H9 (cell line): Measurements from ENCODE around the gene KLHL12. TPM values are rescaled to one million over a fixed set of nuclear protein-coding genes. Genes with fewer than 3 reads are reported as not detected.

Source experiments
- DNase-seq: peaks from one replicate; pipeline ENCODE4 v3.0.0-alpha.2; 2017
- H2AFZ ChIP-seq: one replicate; pipeline ENCODE4 v1.6.1; 2013; ENCODE audit warnings: mild to moderate bottlenecking, low read length, control low read depth, moderate library complexity
- H2AK5ac ChIP-seq: 2 replicates; pipeline ENCODE4 v1.6.1; 2013; ENCODE audit warnings: low read length, control low read depth, mixed read lengths; ENCODE audit not compliant: insufficient read length
- H2BK120ac ChIP-seq: one replicate; pipeline ENCODE4 v1.6.1; 2013; ENCODE audit warnings: low read depth, mild to moderate bottlenecking, low read length, control low read depth, inconsistent platforms; ENCODE audit not compliant: poor library complexity, severe bottlenecking
- H2BK12ac ChIP-seq: 2 replicates; pipeline ENCODE4 v1.6.1; 2013; ENCODE audit warnings: low read length, control low read depth, mixed read lengths, low read depth; ENCODE audit not compliant: insufficient read length
- H2BK15ac ChIP-seq: 2 replicates; pipeline ENCODE4 v1.6.1; 2013; ENCODE audit warnings: low read depth, low read length, control low read depth
- H2BK20ac ChIP-seq: one replicate; pipeline ENCODE4 v1.6.1; 2013; ENCODE audit warnings: low read depth, mild to moderate bottlenecking, low read length, control low read depth, inconsistent platforms; ENCODE audit not compliant: poor library complexity, severe bottlenecking
- H2BK5ac ChIP-seq: 2 replicates; pipeline ENCODE4 v1.6.1; 2013; ENCODE audit warnings: low read length, control low read depth, mixed read lengths; ENCODE audit not compliant: insufficient read length
- H3K14ac ChIP-seq: 2 replicates; pipeline ENCODE4 v1.6.1; 2013; ENCODE audit warnings: low read length, control low read depth; ENCODE audit not compliant: insufficient read depth
- H3K18ac ChIP-seq: 2 replicates; pipeline ENCODE4 v1.6.1; 2013; ENCODE audit warnings: low read depth, mild to moderate bottlenecking, mixed read lengths, low read length, control low read depth; ENCODE audit not compliant: insufficient read length
- H3K23ac ChIP-seq: 2 replicates; pipeline ENCODE4 v1.6.1; 2013; ENCODE audit warnings: low read length, control low read depth, mixed read lengths, low read depth; ENCODE audit not compliant: insufficient read length
- H3K23me2 ChIP-seq: 2 replicates; pipeline ENCODE4 v1.6.1; 2013; ENCODE audit warnings: low read depth, mild to moderate bottlenecking, mixed read lengths, low read length, control low read depth; ENCODE audit not compliant: insufficient read length, poor library complexity, severe bottlenecking
- H3K27ac ChIP-seq: 2 replicates; pipeline ENCODE4 v1.5.1; 2013; ENCODE audit warnings: low read length, control low read depth, mixed read lengths, low read depth; ENCODE audit not compliant: insufficient read length
- H3K27me3 ChIP-seq: 2 replicates; pipeline ENCODE4 v1.6.1; 2013; ENCODE audit warnings: low read length, control low read depth, inconsistent platforms; ENCODE audit not compliant: insufficient read depth
- H3K4ac ChIP-seq: 2 replicates; pipeline ENCODE4 v1.6.1; 2013; ENCODE audit warnings: low read depth, mild to moderate bottlenecking, control low read depth, inconsistent platforms, low read length, moderate library complexity
- H3K4me1 ChIP-seq: 2 replicates; pipeline ENCODE4 v1.6.1; 2013; ENCODE audit warnings: low read length, control low read depth, inconsistent platforms; ENCODE audit not compliant: insufficient read depth
- H3K4me2 ChIP-seq: 2 replicates; pipeline ENCODE4 v1.6.1; 2013; ENCODE audit warnings: low read length, control low read depth, mixed read lengths; ENCODE audit not compliant: insufficient read length, insufficient read depth
- H3K56ac ChIP-seq: 2 replicates; pipeline ENCODE4 v1.6.1; 2013; ENCODE audit warnings: low read depth, mild to moderate bottlenecking, mixed read lengths, low read length, control low read depth; ENCODE audit not compliant: insufficient read length
- H3K79me1 ChIP-seq: 2 replicates; pipeline ENCODE4 v1.6.1; 2013; ENCODE audit warnings: low read depth, mild to moderate bottlenecking, moderate library complexity, low read length, control low read depth, inconsistent platforms; ENCODE audit not compliant: insufficient read depth, poor library complexity, severe bottlenecking
- H3K79me2 ChIP-seq: 2 replicates; pipeline ENCODE4 v1.6.1; 2013; ENCODE audit warnings: low read length, control low read depth, inconsistent platforms; ENCODE audit not compliant: insufficient read depth
- H3K9ac ChIP-seq: 2 replicates; pipeline ENCODE4 v1.6.1; 2013; ENCODE audit warnings: low read length, control low read depth, mixed read lengths; ENCODE audit not compliant: insufficient read length; ENCODE audit errors: extremely low read depth
- H3K9me3 ChIP-seq: one replicate; pipeline ENCODE4 v1.6.1; 2013; ENCODE audit warnings: low read depth, low read length, inconsistent platforms; ENCODE audit not compliant: control insufficient read depth
- H3T11ph ChIP-seq: one replicate; pipeline ENCODE4 v1.6.1; 2013; ENCODE audit warnings: mild to moderate bottlenecking, low read length, control low read depth, inconsistent platforms
- H4K20me1 ChIP-seq: one replicate; pipeline ENCODE4 v1.6.1; 2013; ENCODE audit not compliant: control insufficient read depth, insufficient read length, insufficient read depth
- H4K5ac ChIP-seq: 2 replicates; pipeline ENCODE4 v1.6.1; 2013; ENCODE audit warnings: low read depth, mild to moderate bottlenecking, mixed read lengths, low read length, control low read depth; ENCODE audit not compliant: insufficient read length
- H4K8ac ChIP-seq: replicated peaks from 2 replicates; pipeline ENCODE4 v1.6.1; 2013; ENCODE audit warnings: low read length, control low read depth, mixed read lengths, low read depth; ENCODE audit not compliant: insufficient read length
- H4K91ac ChIP-seq: 2 replicates; pipeline ENCODE4 v1.6.1; 2013; ENCODE audit warnings: low read depth, mild to moderate bottlenecking, moderate library complexity, mixed read lengths, low read length, control low read depth; ENCODE audit not compliant: insufficient read length
- H3K27ac Mint-ChIP-seq, 3 experiments: 2 replicates in 2 of 3; 3 replicates in 1 of 3; pipeline ENCODE4 v1.8.0; 2020 to 2021; ENCODE audit warnings: mixed read lengths in 3 of 3, mild to moderate bottlenecking in 1 of 3, moderate library complexity in 1 of 3
- H3K27me3 Mint-ChIP-seq: 2 replicates; pipeline ENCODE4 v1.8.0; 2021; ENCODE audit warnings: low read depth, mild to moderate bottlenecking, moderate library complexity, mixed read lengths
- H3K36me3 Mint-ChIP-seq, 3 experiments: 2 replicates in 2 of 3; 3 replicates in 1 of 3; pipeline ENCODE4 v1.8.0; 2020 to 2021; ENCODE audit warnings: low read depth in 3 of 3, mixed read lengths in 3 of 3; ENCODE audit not compliant: insufficient read depth in 1 of 3
- H3K4me1 Mint-ChIP-seq, 2 experiments: 2 replicates each; pipeline ENCODE4 v1.8.0; 2020; ENCODE audit warnings: mixed read lengths in 2 of 2
- H3K4me3 Mint-ChIP-seq, 2 experiments: 2 replicates in 1 of 2; 3 replicates in 1 of 2; pipeline ENCODE4 v1.8.0; 2020 to 2021; ENCODE audit warnings: mild to moderate bottlenecking in 2 of 2, mixed read lengths in 2 of 2, moderate library complexity in 1 of 2
- H3K9me3 Mint-ChIP-seq, 2 experiments: 2 replicates in 1 of 2; 3 replicates in 1 of 2; pipeline ENCODE4 v1.8.0; 2020; ENCODE audit warnings: mild to moderate bottlenecking in 2 of 2, mixed read lengths in 2 of 2, moderate library complexity in 1 of 2
- CTCF ChIP-seq: fragments of 200-600 bp; sonication (generic); conservative IDR thresholded peaks from 3 replicates; pipeline ENCODE4 v1.8.0; 2021; ENCODE audit warnings: antibody characterized with exemption, mild to moderate bottlenecking
- WGBS: extraction: QIAGEN DNeasy Blood & Tissue Kit; methylation state at CpG from one replicate; pipeline ENCODE4 v1.1.7; 2013; ENCODE audit warnings: missing lambda C conversion rate, low lambda C conversion rate, mixed read lengths; ENCODE audit not compliant: insufficient read length; ENCODE audit errors: extremely low coverage; 5-methylcytosine and 5-hydroxymethylcytosine counted together
- total RNA-seq: library from RNA; stranded (reverse); gene quantifications from 2 replicates; pipeline ENCODE4 v1.2.1, GENCODE V29; 2021

KLHL12 gene
- total RNA-seq, 1 experiment from 2014 or later: 38.4 TPM

DNA sequence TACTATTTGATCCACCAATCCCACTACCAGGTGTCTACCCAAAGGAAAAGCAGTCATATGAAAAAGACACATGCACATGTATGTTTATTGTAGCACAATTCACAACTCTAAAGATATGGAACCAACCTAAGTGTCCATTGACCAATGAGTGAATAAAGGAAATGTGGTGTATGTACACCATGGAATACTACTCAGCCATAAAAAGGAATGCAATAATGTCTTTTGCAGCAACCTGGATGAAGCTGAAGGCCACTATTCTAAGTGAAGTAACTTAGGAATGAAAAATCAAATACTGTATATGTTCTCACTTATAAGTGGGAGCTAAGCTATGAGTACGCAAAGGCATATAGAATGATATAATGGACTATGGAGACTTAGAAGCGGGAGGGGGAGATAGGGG is 18.4 kb upstream of the KLHL12 start:
- Histone ChIP-seq H3K14ac (no peak overlapping the region), H4K8ac (no peak overlapping the region), H3K9ac (no peak overlapping the region), H3K79me1 (no peaks in the 10 kb centered on the region), H3K4me1 (no peaks in the 10 kb centered on the region), H2BK15ac (no peak overlapping the region), H3K79me2 (no peaks in the 10 kb centered on the region), H2BK120ac (no peak overlapping the region), H2BK20ac (no peak overlapping the region), H2BK12ac (no peak overlapping the region), H3K4ac (no peak overlapping the region), H3K4me2 (no peak overlapping the region), H3K56ac (no peak overlapping the region), H3K23me2 (no peaks in the 10 kb centered on the region), H4K20me1 (no peaks in the 10 kb centered on the region), H3K18ac (no peak overlapping the region), H4K5ac (no peak overlapping the region), H2AK5ac (no peak overlapping the region), H4K91ac (no peak overlapping the region), H3K23ac (no peak overlapping the region), H2AFZ (no peak overlapping the region), H3K9me3 (no peaks in the 10 kb centered on the region), H2BK5ac (no peak overlapping the region), H3K27me3 (no peaks in the 10 kb centered on the region), H3K27ac (no peak overlapping the region), H3T11ph (no peak overlapping the region)
- WGBS: no CpG with 5 or more reads among the region's 2 CpGs
- Mint-ChIP-seq H3K27ac (no peak overlapping the region), H3K4me3 (no peak overlapping the region), H3K9me3 (no peaks in the 10 kb centered on the region), H3K36me3 (peaks cover 35 to 88% (median 77%) of the 10 kb centered on the region in 3 experiments; a peak in 6 of 7 replicates), H3K4me1 (no peaks in the 10 kb centered on the region), H3K27me3 (no peaks in the 10 kb centered on the region)
- no peak for TF ChIP-seq CTCF
- DNase-seq: no peak
